CD4-positive, alpha-beta T cell treated with Interleukin-17A for 1 hour (primary cell): ENCODE data around the gene CUTC.
A peak's percentile ranks its signal among the peaks of the same experiment; 100 is the strongest.
"Not testable (repeated sequence)": the region's sequence is repeated elsewhere in the genome, so short reads cannot be mapped to it uniquely, and the experiment has no call there.

Source experiments
- DNase-seq: peaks from one replicate; pipeline ENCODE4 v3.0.0-alpha.2; 2020

The CUTC gene

GRCh38 chr10:99743841-99744240, 11.8 kb downstream of the CUTC start:
- no peak for DNase-seq

- not testable (repeated sequence) for DNase-seq
Observed at GRCh38 chr10:99746166-99746565, 14.1 kb downstream of the CUTC start.

GRCh38 chr10:99748823-99749451, 16.9 kb downstream of the CUTC start:
- DNase-seq: no peak

- DNase-seq: no peak
Observed at GRCh38 chr10:99750641-99751040, 18.6 kb downstream of the CUTC start.

- no peak for DNase-seq
Observed at GRCh38 chr10:99754670-99755069, 22.6 kb downstream of the CUTC start.

- no peak for DNase-seq
Observed at GRCh38 chr10:99756159-99756558, 24.1 kb downstream of the CUTC start.

- no peak for DNase-seq
Observed at GRCh38 chr10:99758211-99758891, 26.3 kb downstream of the CUTC start.

- DNase-seq: no peak
Observed at GRCh38 chr10:99760321-99760720, 28.3 kb downstream of the CUTC start.

- DNase-seq: no peak
Observed at GRCh38 chr10:99761365-99761764, 29.3 kb downstream of the CUTC start.

GRCh38 chr10:99765672-99766301, 33.8 kb downstream of the CUTC start:
- DNase-seq: no peak

GRCh38 chr10:99766302-99766681, 34.3 kb downstream of the CUTC start:
- DNase-seq: peak; percentile 5

GRCh38 chr10:99767901-99768300, 35.9 kb downstream of the CUTC start:
- no peak for DNase-seq

- DNase-seq: no peak
Observed at GRCh38 chr10:99768556-99768955, 36.5 kb downstream of the CUTC start.

- DNase-seq: no peak
Observed at GRCh38 chr10:99769706-99770105, 37.7 kb downstream of the CUTC start.

- DNase-seq: no peak
Observed at GRCh38 chr10:99770408-99771045, 38.5 kb downstream of the CUTC start.

- no peak for DNase-seq
Observed at GRCh38 chr10:99775850-99776249, 43.8 kb downstream of the CUTC start.

- no peak for DNase-seq
Observed at GRCh38 chr10:99777918-99778714, 46.1 kb downstream of the CUTC start.

GRCh38 chr10:99779335-99779734, 47.3 kb downstream of the CUTC start:
- no peak for DNase-seq

GRCh38 chr10:99781734-99782429, 49.8 kb downstream of the CUTC start:
- DNase-seq: no peak

GRCh38 chr10:99782447-99783286, 50.6 kb downstream of the CUTC start, which contains the start of gene ABCC2:
ABCC2 (plus strand) TSS chr10:99782640; CDS start chr10:99782845, 205 bp downstream.
- DNase-seq: no peak

- DNase-seq: no peak
Observed at GRCh38 chr10:99784016-99784726, 52.1 kb downstream of the CUTC start.
